Measurements from ENCODE around the gene SLC10A7. TPM values are rescaled to one million over a fixed set of nuclear protein-coding genes. Genes with fewer than 3 reads are reported as not detected.

Gene SLC10A7
- total and polyA plus RNA-seq, 2 of the 8 experiments (the other 6 are each of a cell fraction or from before 2014, with no cell fraction given): 2.5 to 2.9 TPM

DNA sequence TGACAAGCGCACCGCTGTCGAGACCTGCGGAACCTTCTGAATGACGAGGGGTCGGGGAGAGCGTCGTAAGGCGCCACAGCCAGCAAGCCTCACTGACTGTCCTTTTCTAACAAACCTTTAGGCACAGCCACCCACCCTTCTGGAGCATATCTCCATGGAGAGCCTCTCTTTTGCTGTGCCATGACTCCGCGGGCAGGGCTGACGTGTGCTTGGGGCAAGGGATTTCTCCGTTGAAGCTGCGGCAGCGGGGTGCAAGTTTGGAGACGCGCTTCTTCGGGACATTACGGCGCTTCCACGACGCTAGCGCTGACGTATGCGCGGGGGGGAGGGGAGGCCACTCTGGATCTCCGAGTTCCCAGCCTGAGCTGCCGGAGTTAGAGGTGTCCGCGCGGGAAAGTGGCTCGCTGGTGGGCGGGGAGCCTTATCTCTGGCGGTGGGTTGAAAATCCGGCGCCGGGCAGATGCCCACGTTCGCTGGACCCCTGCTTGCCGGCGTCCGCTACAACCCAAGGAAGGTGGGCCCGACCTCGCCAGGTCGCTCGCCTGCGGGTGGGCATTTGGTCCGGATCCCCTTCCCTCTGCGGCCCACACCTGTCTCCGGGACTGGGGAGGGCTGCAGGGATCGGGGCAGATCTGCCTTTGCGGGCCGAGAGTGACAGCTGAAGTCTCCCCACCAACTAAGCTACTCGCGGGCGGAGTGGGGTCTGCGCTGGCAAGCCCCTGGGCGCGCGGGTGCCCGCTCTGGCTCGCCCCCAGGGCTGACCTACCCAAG lies 543 bp upstream of the SLC10A7 start:
- no peak overlapping the region for H3K4ac ChIP-seq (replicated peaks; ENCODE audit: insufficient read length, low read depth, low read length)
- no peak overlapping the region for H3K14ac ChIP-seq (ENCODE audit: insufficient read length)
- CTCF ChIA-PET (ENCODE audit: partially characterized antibody): interaction anchor here (0.5 kb wide), 1 partner anchor 31 kb away, joined by 3 read pairs; no protein-coding TSS in a partner anchor
- no peaks in the 10 kb centered on the region for H4K20me1 ChIP-seq (replicated peaks in 1 of 2; ENCODE audit: control insufficient read depth in 1 of 2, insufficient read depth in 2 of 2, low read length in 2 of 2)
- peak overlapping the region; percentile 26 to 52 (median 30); a peak in 6 of 7 replicates for H3K9ac ChIP-seq (replicated peaks in 1 of 4; ENCODE audit: extremely low read depth in 1 of 4, low read depth in 3 of 4, low read length in 3 of 4)
- FAIRE-seq (no peak), DNase-seq (ENCODE audit: low read depth in 1 of 2, low spot score in 2 of 2) (peak; percentile 33 to 86)
- H2AFZ ChIP-seq (ENCODE audit: low read length): peak overlapping the region; percentile 100
- H2BK5ac ChIP-seq (ENCODE audit: low read depth, low read length): peak overlapping the region; percentile 71; the same call in 1 of the 2 replicates
- H2BK120ac ChIP-seq (replicated peaks; ENCODE audit: low read depth, low read length): peak overlapping the region; percentile 22
- no peak overlapping the region for H3K27ac ChIP-seq (ENCODE audit: low read depth, low read length)
- H3K79me2 ChIP-seq (ENCODE audit: control insufficient read depth in 1 of 2, insufficient read depth in 2 of 2, low read length in 2 of 2): no peaks in the 10 kb centered on the region
- H3K56ac ChIP-seq (replicated peaks; ENCODE audit: insufficient read length, low read depth, low read length): no peak overlapping the region
- no peaks in the 10 kb centered on the region for H3K9me3 ChIP-seq (ENCODE audit: insufficient read depth in 2 of 2, low read depth in 1 of 2, low read length in 1 of 2)
- H4K8ac ChIP-seq (ENCODE audit: extremely low read depth, insufficient read depth, low read length): no peak overlapping the region
- H4K91ac ChIP-seq (replicated peaks; ENCODE audit: insufficient read length, low read length): no peak overlapping the region
- H3K4me1 ChIP-seq (replicated peaks in 1 of 4; ENCODE audit: control insufficient read depth in 3 of 4, insufficient read depth in 4 of 4, low read length in 3 of 4): no peaks in the 10 kb centered on the region
- H2BK20ac ChIP-seq (ENCODE audit: low read length): no peak overlapping the region
- H3K23me2 ChIP-seq (ENCODE audit: low read depth, low read length): peaks cover 11% of the 10 kb centered on the region
- H2BK12ac ChIP-seq (ENCODE audit: low read depth, low read length): no peak overlapping the region; the same call in 1 of the 2 replicates
- no peaks in the 10 kb centered on the region for H3K36me3 ChIP-seq (ENCODE audit: control insufficient read depth in 2 of 4, insufficient read depth in 4 of 4, low read length in 3 of 4)
- peak overlapping the region; percentile 74 to 93 for H3K4me2 ChIP-seq (ENCODE audit: insufficient read depth in 1 of 2, low read depth in 2 of 2, low read length in 2 of 2)
- no peak overlapping the region for H2AK5ac ChIP-seq (ENCODE audit: low read depth, low read length)
- no peaks in the 10 kb centered on the region for H3K79me1 ChIP-seq (ENCODE audit: low read depth, low read length)
- H3K4me3 ChIP-seq (ENCODE audit: extremely low read depth in 1 of 4, insufficient read depth in 2 of 4, low read depth in 3 of 4, low read length in 4 of 4): peak overlapping the region; percentile 57 to 91 (median 82)
- H3K18ac ChIP-seq (ENCODE audit: extremely low read depth, low read length): peak overlapping the region; percentile 32; the same call in 1 of the 2 replicates
- H3K23ac ChIP-seq (ENCODE audit: insufficient read length): no peak overlapping the region
- WGBS, 2 experiments (ENCODE audit: extremely low coverage in 1 of 2, insufficient coverage in 1 of 2, insufficient read length in 1 of 2, insufficient replicate concordance in 2 of 2, low coverage in 1 of 2, low lambda C conversion rate in 2 of 2, missing lambda C conversion rate in 1 of 2): 0% methylated on average over 62 of the region's 62 CpGs; no CpG with 5 or more reads in 1 of the 2 experiments
- no peak overlapping the region for H2BK15ac ChIP-seq (ENCODE audit: low read length)
- POLR2A ChIA-PET (ENCODE audit: partially characterized antibody): no interaction called here
- no peak overlapping the region for H4K5ac ChIP-seq (ENCODE audit: insufficient read length, low read depth, low read length)
- peaks cover 4 to 23% (median 11%) of the 10 kb centered on the region in 4 experiments; a peak in 6 of 7 replicates for H3K27me3 ChIP-seq (replicated peaks in 1 of 4; ENCODE audit: control insufficient read depth in 3 of 4, extremely low read depth in 1 of 4, insufficient read depth in 3 of 4, low read length in 3 of 4)
- no peak for TF ChIP-seq USF2 (IDR thresholded peaks at IDR 0.05; ENCODE audit: low read length)
- TF ChIP-seq, protein P1, sequence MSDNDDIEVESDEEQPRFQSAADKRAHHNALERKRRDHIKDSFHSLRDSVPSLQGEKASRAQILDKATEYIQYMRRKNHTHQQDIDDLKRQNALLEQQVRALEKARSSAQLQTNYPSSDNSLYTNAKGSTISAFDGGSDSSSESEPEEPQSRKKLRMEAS (IDR thresholded peaks at IDR 0.05): 0 out of 2 replicates have a peak, but pooled peaks have one; percentile 38
- TF ChIP-seq PHF8 (conservative IDR thresholded peaks at IDR 0.05; ENCODE audit: low read depth, low read length): peak; percentile 59
- TF ChIP-seq TAF1 (IDR thresholded peaks at IDR 0.05; ENCODE audit: low read depth, low read length): 0 out of 2 replicates have a peak, but pooled peaks have one; percentile 37
- peak; percentile 63; the same call in 1 of the 2 replicates for TF ChIP-seq MAFK (IDR thresholded peaks at IDR 0.05; ENCODE audit: low read depth, low read length)
- no peak for TF ChIP-seq TAF7 (optimal IDR thresholded peaks at IDR 0.05; ENCODE audit: borderline replicate concordance, low read depth, low read length)
- peak; percentile 4; the same call in 1 of the 2 replicates for TF ChIP-seq BRCA1 (IDR thresholded peaks at IDR 0.05; ENCODE audit: low read depth, low read length)
- TF ChIP-seq EZH2 (IDR thresholded peaks at IDR 0.05; ENCODE audit: low read depth, low read length, severe bottlenecking): peak; percentile 3
- peak; percentile 58 for TF ChIP-seq BACH1 (IDR thresholded peaks at IDR 0.05; ENCODE audit: low read length)
